Mucosa of rectum (tissue), 2 donors: ENCODE results near the gene MAP3K19.
"Not testable (repeated sequence)": the region's sequence is repeated elsewhere in the genome, so short reads cannot be mapped to it uniquely, and the experiment has no call there.

ENCODE experiments used
- H3K27ac ChIP-seq, 2 donors: one replicate each; pipeline ENCODE4 v1.7.0; 2013; ENCODE audit warnings: inconsistent platforms in 2 of 2, low read depth in 2 of 2, low read length in 2 of 2
- H3K27me3 ChIP-seq, 2 donors: one replicate each; pipeline ENCODE4 v1.7.0; 2013; ENCODE audit warnings: low read length in 2 of 2; ENCODE audit not compliant: control insufficient read depth in 2 of 2, insufficient read depth in 2 of 2
- H3K36me3 ChIP-seq, 2 donors: one replicate each; pipeline ENCODE4 v1.7.0; 2013; ENCODE audit warnings: low read length in 2 of 2; ENCODE audit not compliant: control insufficient read depth in 2 of 2, insufficient read depth in 2 of 2
- H3K4me1 ChIP-seq, 2 donors: one replicate each; pipeline ENCODE4 v1.7.0; 2013; ENCODE audit warnings: low read length in 2 of 2, mild to moderate bottlenecking in 1 of 2; ENCODE audit not compliant: control insufficient read depth in 2 of 2, insufficient read depth in 2 of 2
- H3K4me3 ChIP-seq, 2 donors: one replicate each; pipeline ENCODE4 v1.7.0; 2013; ENCODE audit warnings: low read length in 2 of 2
- H3K9ac ChIP-seq, 2 donors: one replicate each; pipeline ENCODE4 v1.7.0; 2013; ENCODE audit warnings: low read length in 2 of 2, low read depth in 1 of 2, mild to moderate bottlenecking in 1 of 2
- H3K9me3 ChIP-seq, 2 donors: one replicate each; pipeline ENCODE4 v1.7.0; 2013; ENCODE audit warnings: low read length in 2 of 2; ENCODE audit not compliant: control insufficient read depth in 2 of 2
- donor health status: healthy.
- donor health status: Normal muscosa, but diverticular disease.

The MAP3K19 gene

GRCh38 chr2:135052042-135052876 lies 5.0 kb upstream of the MAP3K19 start, which contains the start of gene RAB3GAP1:
TSS of gene RAB3GAP1 (plus strand) at chr2:135052292. CDS start at chr2:135052308, 16 bp downstream.
- peaks cover 12 to 14% of the 10 kb centered on the region in 2 donors for H3K4me1 ChIP-seq
- H3K36me3 ChIP-seq: peaks cover 0 to 2% of the 10 kb centered on the region in 2 donors
- no peaks in the 10 kb centered on the region for H3K9me3 ChIP-seq
- H3K27ac ChIP-seq: peak within 1 kb of the TSS; percentile 98 to 99
- H3K4me3 ChIP-seq: peak within 1 kb of the TSS; percentile 92 to 99
- H3K9ac ChIP-seq: peak within 1 kb of the TSS; percentile 96 to 99
- H3K27me3 ChIP-seq: no peaks in the 10 kb centered on the region

GRCh38 chr2:135050684-135051083 lies 3.4 kb upstream of the MAP3K19 start:
- Histone ChIP-seq H3K9ac (no peak overlapping the region), H3K4me1 (peaks cover 12 to 14% of the 10 kb centered on the region in 2 donors), H3K9me3 (no peaks in the 10 kb centered on the region)

GRCh38 chr2:135050132-135050531 lies 2.9 kb upstream of the MAP3K19 start:
- no peak overlapping the region for H3K27ac ChIP-seq

More at GRCh38 chr2:135050684-135051083, 3.4 kb upstream of the MAP3K19 start:
- Histone ChIP-seq H3K4me3 (no peak overlapping the region), H3K36me3 (peaks cover 0 to 2% of the 10 kb centered on the region in 2 donors), H3K27me3 (no peaks in the 10 kb centered on the region), H3K27ac (no peak overlapping the region)

GRCh38 chr2:135048122-135048521 lies 875 bp upstream of the MAP3K19 start:
- Histone ChIP-seq H3K27ac (no peak overlapping the region), H3K36me3 (peaks cover 0 to 2% of the 10 kb centered on the region in 2 donors), H3K4me3 (no peak overlapping the region), H3K4me1 (peaks cover 0 to 2% of the 10 kb centered on the region in 2 donors), H3K9me3 (no peaks in the 10 kb centered on the region), H3K9ac (no peak overlapping the region), H3K27me3 (no peaks in the 10 kb centered on the region)

More at GRCh38 chr2:135050132-135050531, 2.9 kb upstream of the MAP3K19 start:
- Histone ChIP-seq H3K36me3 (peaks cover 0 to 2% of the 10 kb centered on the region in 2 donors), H3K9ac (no peak overlapping the region), H3K4me1 (peaks cover 12 to 14% of the 10 kb centered on the region in 2 donors), H3K27me3 (no peaks in the 10 kb centered on the region), H3K9me3 (no peaks in the 10 kb centered on the region), H3K4me3 (no peak overlapping the region)

- Histone ChIP-seq H3K4me3 (no peak overlapping the region), H3K9ac (no peak overlapping the region), H3K36me3 (no peaks in the 10 kb centered on the region), H3K27ac (no peak overlapping the region), H3K27me3 (no peaks in the 10 kb centered on the region), H3K9me3 (no peaks in the 10 kb centered on the region), H3K4me1 (no peaks in the 10 kb centered on the region)
These were observed 3.9 kb downstream of the MAP3K19 start for GRCh38 chr2:135043345-135043744.

- no peaks in the 10 kb centered on the region for H3K36me3 ChIP-seq
- H3K4me3 ChIP-seq: no peak overlapping the region
- H3K27me3 ChIP-seq: no peaks in the 10 kb centered on the region
- H3K27ac ChIP-seq: no peak overlapping the region
- no peaks in the 10 kb centered on the region for H3K4me1 ChIP-seq
- H3K9me3 ChIP-seq: no peaks in the 10 kb centered on the region
- H3K9ac ChIP-seq: no peak overlapping the region
These were observed 9.4 kb downstream of the MAP3K19 start for GRCh38 chr2:135037831-135038230.

- H3K27ac ChIP-seq, H3K4me3 ChIP-seq, H3K9ac ChIP-seq, H3K4me1 ChIP-seq, H3K9me3 ChIP-seq, H3K36me3 ChIP-seq, H3K27me3 ChIP-seq: not testable (repeated sequence)
These were observed 14.0 kb downstream of the MAP3K19 start for GRCh38 chr2:135033216-135033615.

- no peak overlapping the region for H3K27ac ChIP-seq
- no peaks in the 10 kb centered on the region for H3K9me3 ChIP-seq
- no peak overlapping the region for H3K4me3 ChIP-seq
- no peaks in the 10 kb centered on the region for H3K36me3 ChIP-seq
- no peak overlapping the region for H3K9ac ChIP-seq
- H3K4me1 ChIP-seq: no peaks in the 10 kb centered on the region
- H3K27me3 ChIP-seq: no peaks in the 10 kb centered on the region
These were observed 16.4 kb downstream of the MAP3K19 start for GRCh38 chr2:135030826-135031225.

- Histone ChIP-seq H3K4me1 (no peaks in the 10 kb centered on the region), H3K27ac (no peak overlapping the region), H3K9me3 (no peaks in the 10 kb centered on the region), H3K36me3 (no peaks in the 10 kb centered on the region), H3K9ac (no peak overlapping the region), H3K4me3 (no peak overlapping the region), H3K27me3 (no peaks in the 10 kb centered on the region)
These were observed 17.6 kb downstream of the MAP3K19 start for GRCh38 chr2:135029481-135030134.

GRCh38 chr2:135023886-135024485 lies 23.3 kb downstream of the MAP3K19 start:
- Histone ChIP-seq H3K4me3 (no peak overlapping the region), H3K9me3 (no peaks in the 10 kb centered on the region), H3K36me3 (no peaks in the 10 kb centered on the region), H3K9ac (no peak overlapping the region), H3K4me1 (no peaks in the 10 kb centered on the region), H3K27ac (no peak overlapping the region), H3K27me3 (no peaks in the 10 kb centered on the region)
